ENCODE data around the gene SELENOW.

GRCh38 chr19:47729468-47729798, 49.1 kb upstream of the SELENOW start:
- TF ChIP-seq SRF (IDR thresholded peaks at IDR 0.05; ENCODE audit: low read depth, low read length) (no peak), GABPA (IDR thresholded peaks at IDR 0.05; ENCODE audit: borderline replicate concordance, insufficient read depth, low read length) (no peak), EP300 (IDR thresholded peaks at IDR 0.05; ENCODE audit: borderline replicate concordance in 1 of 2, low read depth in 2 of 2, low read length in 2 of 2) (no peak), POLR2A (IDR thresholded peaks at IDR 0.05; ENCODE audit: control extremely low read depth in 1 of 2, low read depth in 2 of 2, low read length in 2 of 2) (0 out of 3 replicates have a peak, but pooled peaks of 1 of the 2 experiments have one; percentile 16), CTCF (IDR thresholded peaks at IDR 0.05; ENCODE audit: control extremely low read depth in 1 of 3, insufficient read depth in 1 of 3, low read depth in 1 of 3, low read length in 3 of 3) (no peak), CHD2 (IDR thresholded peaks at IDR 0.05; ENCODE audit: low read length) (no peak), POLR2AphosphoS5 (IDR thresholded peaks at IDR 0.05; ENCODE audit: low read depth, low read length) (no peak), TAF1 (IDR thresholded peaks at IDR 0.05; ENCODE audit: low read depth, low read length) (no peak), PHF8 (conservative IDR thresholded peaks at IDR 0.05; ENCODE audit: low read depth, low read length) (no peak), SP1 (IDR thresholded peaks at IDR 0.05; ENCODE audit: low read depth, low read length) (no peak), CREB1 (IDR thresholded peaks at IDR 0.05) (no peak), ATF3 (IDR thresholded peaks at IDR 0.05; ENCODE audit: insufficient read depth, low read depth, low read length) (no peak)

All from H1 (cell line).